SK-MEL-5 (cell line): ENCODE results near the gene TMEM50A. TPM values are rescaled to one million over a fixed set of nuclear protein-coding genes. Genes with fewer than 3 reads are reported as not detected.
A peak's percentile ranks its signal among the peaks of the same experiment; 100 is the strongest.
"Not testable (repeated sequence)": the region's sequence is repeated elsewhere in the genome, so short reads cannot be mapped to it uniquely, and the experiment has no call there.

ENCODE experiments used
- DNase-seq: peaks from one replicate; pipeline ENCODE4 v3.0.0-alpha.2; 2016; ENCODE audit warnings: low read depth, low spot score
- in situ Hi-C: cut with HindIII; loops from 2 replicates; pipeline ENCODE4 v1.10.0; 2016; ENCODE audit warnings: low sequenced_read_pairs, high pct_unique_total_duplicates, low pct_unique_long_range_greater_than_20kb
- polyA plus RNA-seq, 2 experiments: library from polyadenylated mRNA; depleted of rRNA; stranded (reverse); fragments of >200 nt; gene quantifications; 2 replicates each; pipeline ENCODE4 v1.2.3, GENCODE V29; 2015
- total RNA-seq: library from RNA; depleted of rRNA; stranded (reverse); fragments of >200 nt; shearing (Covaris generic); gene quantifications from 2 replicates; pipeline ENCODE4 v1.2.3, GENCODE V29; 2014; rRNA removed

The TMEM50A gene
- 94.6 and 99.5 TPM in 2 replicates for total RNA-seq
- 69.9 and 90.2 TPM in 2 replicates for polyA plus RNA-seq (2015; cell fraction: cytosol; rRNA removed)
- polyA plus RNA-seq (2015; cell fraction: nucleus; rRNA removed), result 17.5 and 25.8 TPM in 2 replicates

GRCh38 chr1:25338188-25338981 lies at the start of gene TMEM50A:
TSS of gene TMEM50A (plus strand) at chr1:25338334. CDS start at chr1:25340487, 2,153 bp downstream.
- in situ Hi-C loops, result no loop called here
- peak; percentile 83 for DNase-seq

GRCh38 chr1:25288573-25289101 lies 49.5 kb upstream of the TMEM50A start:
- DNase-seq, in situ Hi-C loops: not testable (repeated sequence)

GRCh38 chr1:25290043-25290442 lies 48.1 kb upstream of the TMEM50A start:
- DNase-seq, in situ Hi-C loops: not testable (repeated sequence)

GRCh38 chr1:25293426-25293825 lies 44.7 kb upstream of the TMEM50A start:
- in situ Hi-C loops, result not testable (repeated sequence)

GRCh38 chr1:25294889-25295826 lies 43.0 kb upstream of the TMEM50A start:
- in situ Hi-C loops, DNase-seq: not testable (repeated sequence)

More at GRCh38 chr1:25293426-25293825, 44.7 kb upstream of the TMEM50A start:
- not testable (repeated sequence) for DNase-seq

- in situ Hi-C loops, result not testable (repeated sequence)
These were observed 41.6 kb upstream of the TMEM50A start for GRCh38 chr1:25296501-25296900.

GRCh38 chr1:25300729-25301128 lies 37.4 kb upstream of the TMEM50A start:
- DNase-seq, in situ Hi-C loops: not testable (repeated sequence)

More at GRCh38 chr1:25296501-25296900, 41.6 kb upstream of the TMEM50A start:
- DNase-seq, result not testable (repeated sequence)

GRCh38 chr1:25302330-25302729 lies 35.8 kb upstream of the TMEM50A start:
- DNase-seq, in situ Hi-C loops: not testable (repeated sequence)

GRCh38 chr1:25304936-25305335 lies 33.2 kb upstream of the TMEM50A start:
- in situ Hi-C loops, DNase-seq: not testable (repeated sequence)

GRCh38 chr1:25308168-25308567 lies 30.0 kb upstream of the TMEM50A start:
- DNase-seq, in situ Hi-C loops: not testable (repeated sequence)

GRCh38 chr1:25309085-25309484 lies 29.0 kb upstream of the TMEM50A start:
- in situ Hi-C loops, result not testable (repeated sequence)

GRCh38 chr1:25309486-25309885 lies 28.6 kb upstream of the TMEM50A start:
- in situ Hi-C loops, DNase-seq: not testable (repeated sequence)

More at GRCh38 chr1:25309085-25309484, 29.0 kb upstream of the TMEM50A start:
- not testable (repeated sequence) for DNase-seq

- DNase-seq, in situ Hi-C loops: not testable (repeated sequence)
These were observed 25.2 kb upstream of the TMEM50A start for GRCh38 chr1:25312806-25313470.

GRCh38 chr1:25320314-25320938 lies 17.7 kb upstream of the TMEM50A start:
- in situ Hi-C loops, DNase-seq: not testable (repeated sequence)

GRCh38 chr1:25322127-25322526 lies 16.0 kb upstream of the TMEM50A start:
- DNase-seq, result not testable (repeated sequence)

GRCh38 chr1:25324407-25324806 lies 13.7 kb upstream of the TMEM50A start:
- in situ Hi-C loops, DNase-seq: not testable (repeated sequence)

More at GRCh38 chr1:25322127-25322526, 16.0 kb upstream of the TMEM50A start:
- in situ Hi-C loops, result not testable (repeated sequence)
